Upper lobe of left lung (tissue), 6 donors: ENCODE measurements around the gene AIFM3. TPM values are rescaled to one million over a fixed set of nuclear protein-coding genes. Genes with fewer than 3 reads are reported as not detected.

Experiments
- ATAC-seq, 2 donors: fragments of 200-7000 bp; cut with Tn5 transposase; one replicate each; pipeline ENCODE4 v1.9.1; 2022; ENCODE audit warnings: mild to moderate bottlenecking in 2 of 2, moderate library complexity in 2 of 2; ENCODE audit not compliant: low FRiP score in 2 of 2
- DNase-seq, 2 donors: peaks; one replicate each; pipeline ENCODE4 v3.0.0-alpha.2; 2019 to 2020
- H3K27ac ChIP-seq, 4 donors: fragments of 200-600 bp; sonication (generic); one replicate each; pipeline ENCODE4 v1.5.1; 2016 to 2019
- H3K27me3 ChIP-seq, 4 donors: fragments of 200-600 bp; sonication (generic); one replicate each; pipeline ENCODE4 v1.5.1; 2017 to 2019
- H3K36me3 ChIP-seq, 4 donors: fragments of 200-600 bp; sonication (generic); one replicate each; pipeline ENCODE4 v1.5.1; 2016 to 2019
- H3K4me1 ChIP-seq, 4 donors: fragments of 200-600 bp; sonication (generic); one replicate each; pipeline ENCODE4 v1.5.1; 2018 to 2019
- H3K4me3 ChIP-seq, 4 donors: fragments of 200-600 bp; sonication (generic); one replicate each; pipeline ENCODE4 v1.5.1; 2017 to 2019; ENCODE audit warnings: mild to moderate bottlenecking in 2 of 4, moderate library complexity in 1 of 4
- H3K9me3 ChIP-seq, 4 donors: fragments of 200-600 bp; sonication (generic); one replicate each; pipeline ENCODE4 v1.5.1; 2018 to 2019
- CTCF ChIP-seq, 6 experiments: fragments of 450-650 bp in 4 of 6; fragments of 200-600 bp in 2 of 6; sonication (generic) in 2 of 6; IDR thresholded peaks; one replicate each; pipeline ENCODE4 v1.5.1; 2016 to 2019; ENCODE audit warnings: antibody characterized with exemption in 6 of 6
- EP300 ChIP-seq, 4 donors: sonication (generic); formaldehyde crosslinking; IDR thresholded peaks; one replicate each; pipeline ENCODE4 v1.5.1; 2017; ENCODE audit warnings: antibody characterized with exemption in 4 of 4, control low read depth in 2 of 4
- POLR2A ChIP-seq, 4 donors: fragments of 450-650 bp; IDR thresholded peaks; one replicate each; pipeline ENCODE4 v1.5.1; 2016 to 2017; ENCODE audit warnings: antibody characterized with exemption in 4 of 4, mild to moderate bottlenecking in 2 of 4
- POLR2AphosphoS5 ChIP-seq, 2 donors: sonication (generic); formaldehyde crosslinking; IDR thresholded peaks; one replicate each; pipeline ENCODE4 v1.5.1; 2017; ENCODE audit warnings: antibody characterized with exemption in 2 of 2
- WGBS, 2 donors: methylation state at CpG; one replicate each; pipeline ENCODE4 v1.1.5; 2017 to 2018; 5-methylcytosine and 5-hydroxymethylcytosine counted together
- total RNA-seq, 6 donors: library from RNA; depleted of rRNA in 4 of 6; stranded (reverse); fragments of >200 nt in 4 of 6; gene quantifications; one replicate each; pipeline versions ENCODE4 v1.1.0 to v1.2.1, GENCODE V29; 2016 to 2021
- donor health status: DM: no; HTN: no; CAD: no; lungs with moderate emphysema.
- donor health status: DM: no; HTN: yes; CAD: no; lungs with severe emphysema.

AIFM3 gene
- total RNA-seq, 6 donors from 2014 or later: 4.7 to 9.4 (median 6.6) TPM

- no peaks in the 10 kb centered on the region for H3K36me3 ChIP-seq
- no peak for ATAC-seq
- WGBS, 2 donors: 83 to 85% methylated on average over 11 to 14 of the region's 14 CpGs
- no peak overlapping the region for H3K27ac ChIP-seq
- DNase-seq: peak in 1 of 2 donors; percentile 36
- peaks cover 0 to 9% (median 1%) of the 10 kb centered on the region in 4 donors for H3K9me3 ChIP-seq
- H3K4me1 ChIP-seq: peaks cover 9 to 17% (median 11%) of the 10 kb centered on the region in 4 donors
- no peaks in the 10 kb centered on the region for H3K27me3 ChIP-seq
- TF ChIP-seq EP300 (IDR thresholded peaks at IDR 0.05) (no peak), CTCF (IDR thresholded peaks at IDR 0.05) (no peak), POLR2AphosphoS5 (IDR thresholded peaks at IDR 0.05) (no peak), POLR2A (IDR thresholded peaks at IDR 0.05) (no peak)
- no peak overlapping the region for H3K4me3 ChIP-seq
Measured at GRCh38 chr22:20975541-20976290, 8.7 kb downstream of the AIFM3 start.

GRCh38 chr22:20976291-20976877 lies 9.3 kb downstream of the AIFM3 start:
- H3K9me3 ChIP-seq: peaks cover 0 to 9% (median 1%) of the 10 kb centered on the region in 4 donors
- no peak overlapping the region for H3K4me3 ChIP-seq
- no peak for TF ChIP-seq EP300 (IDR thresholded peaks at IDR 0.05)
- TF ChIP-seq POLR2AphosphoS5 (IDR thresholded peaks at IDR 0.05): no peak
- TF ChIP-seq CTCF (IDR thresholded peaks at IDR 0.05): no peak
- TF ChIP-seq POLR2A (IDR thresholded peaks at IDR 0.05): no peak
- H3K4me1 ChIP-seq: peaks cover 16 to 23% (median 17%) of the 10 kb centered on the region in 4 donors
- H3K27ac ChIP-seq: no peak overlapping the region
- DNase-seq (peak in 1 of 2 donors; percentile 77), ATAC-seq (no peak)
- WGBS, 2 donors: 78 to 82% methylated on average over 14 to 24 of the region's 24 CpGs
- no peaks in the 10 kb centered on the region for H3K27me3 ChIP-seq
- no peaks in the 10 kb centered on the region for H3K36me3 ChIP-seq

GRCh38 chr22:20977019-20977418 lies 10.0 kb downstream of the AIFM3 start:
- Histone ChIP-seq H3K4me3 (no peak overlapping the region), H3K36me3 (no peaks in the 10 kb centered on the region), H3K9me3 (peaks cover 0 to 9% (median 1%) of the 10 kb centered on the region in 4 donors), H3K27ac (no peak overlapping the region), H3K27me3 (no peaks in the 10 kb centered on the region), H3K4me1 (peaks cover 18 to 28% (median 20%) of the 10 kb centered on the region in 4 donors)
- DNase-seq (peak in 1 of 2 donors; percentile 36), ATAC-seq (no peak)
- 74 to 78% methylated on average over 9 to 11 of the region's 11 CpGs for WGBS, 2 donors
- TF ChIP-seq POLR2A (IDR thresholded peaks at IDR 0.05) (no peak), POLR2AphosphoS5 (IDR thresholded peaks at IDR 0.05) (no peak), CTCF (IDR thresholded peaks at IDR 0.05) (no peak), EP300 (IDR thresholded peaks at IDR 0.05) (no peak)

- Histone ChIP-seq H3K4me1 (peaks cover 19 to 31% (median 20%) of the 10 kb centered on the region in 4 donors), H3K36me3 (no peaks in the 10 kb centered on the region), H3K9me3 (peaks cover 0 to 9% (median 1%) of the 10 kb centered on the region in 4 donors), H3K27me3 (no peaks in the 10 kb centered on the region), H3K4me3 (no peak overlapping the region), H3K27ac (no peak overlapping the region)
- DNase-seq (peak in 1 of 2 donors; percentile 56), ATAC-seq (no peak)
- 82 to 91% methylated on average over 12 to 17 of the region's 17 CpGs for WGBS, 2 donors
- TF ChIP-seq POLR2AphosphoS5 (IDR thresholded peaks at IDR 0.05) (no peak), CTCF (IDR thresholded peaks at IDR 0.05) (no peak), POLR2A (IDR thresholded peaks at IDR 0.05) (no peak), EP300 (IDR thresholded peaks at IDR 0.05) (no peak)
Measured at GRCh38 chr22:20977516-20978170, 10.6 kb downstream of the AIFM3 start.
